Mucosa of descending colon (tissue), 3 donors: ENCODE results near the gene PACRG. TPM values are rescaled to one million over a fixed set of nuclear protein-coding genes. Genes with fewer than 3 reads are reported as not detected.

Source experiments
- ATAC-seq: fragments of 200-7000 bp; cut with Tn5 transposase; one replicate; pipeline ENCODE4 v1.9.1; 2020; ENCODE audit warnings: mild to moderate bottlenecking, moderate library complexity
- DNase-seq, 3 donors: peaks; one replicate each; pipeline ENCODE4 v3.0.0-alpha.2; 2020
- H3K36me3 ChIP-seq: fragments of 200-600 bp; one replicate; pipeline ENCODE4 v1.8.0; 2021; ENCODE audit warnings: low read depth, mild to moderate bottlenecking
- H3K4me1 ChIP-seq: fragments of 200-600 bp; one replicate; pipeline ENCODE4 v1.8.0; 2021; ENCODE audit warnings: low read depth, mild to moderate bottlenecking
- H3K4me3 ChIP-seq: fragments of 200-600 bp; one replicate; pipeline ENCODE4 v1.8.0; 2021; ENCODE audit warnings: mild to moderate bottlenecking
- H3K9me3 ChIP-seq: fragments of 200-600 bp; one replicate; pipeline ENCODE4 v1.8.0; 2021; ENCODE audit warnings: mild to moderate bottlenecking
- CTCF ChIP-seq: fragments of 200-600 bp; IDR thresholded peaks from one replicate; pipeline ENCODE4 v1.8.0; 2022; ENCODE audit warnings: antibody characterized with exemption, mild to moderate bottlenecking
- intact Hi-C, 2 donors: fragments of 100-400 bp; cut with DNase I in 1 of 2; cut with micrococcal nuclease in 1 of 2; formaldehyde crosslinking; loops; one replicate each; pipeline versions ENCODE4 v1.11.0 to v1.11.1; 2022; cut with DNase I, micrococcal nuclease
- total RNA-seq, 3 donors: library from RNA; stranded (reverse); fragmentation: NEBNext Ultra II Directional in 2 of 3; extraction: Animal tissue kit (Norgen Biotek cat#: 25700) in 2 of 3; gene quantifications; one replicate each; pipeline versions ENCODE4 v1.2.1 to v1.2.4, GENCODE V29; 2021 to 2023
- donor health status: DM: no; HTN: no; CAD: no; lungs with moderate emphysema.
- donor health status: DM: no; HTN: no; CAD: no.
- donor health status: DM: no; HTN: yes; CAD: no.

Gene PACRG
- total RNA-seq, 3 donors from 2014 or later, result 1.1 to 1.5 (median 1.3) TPM

DNA sequence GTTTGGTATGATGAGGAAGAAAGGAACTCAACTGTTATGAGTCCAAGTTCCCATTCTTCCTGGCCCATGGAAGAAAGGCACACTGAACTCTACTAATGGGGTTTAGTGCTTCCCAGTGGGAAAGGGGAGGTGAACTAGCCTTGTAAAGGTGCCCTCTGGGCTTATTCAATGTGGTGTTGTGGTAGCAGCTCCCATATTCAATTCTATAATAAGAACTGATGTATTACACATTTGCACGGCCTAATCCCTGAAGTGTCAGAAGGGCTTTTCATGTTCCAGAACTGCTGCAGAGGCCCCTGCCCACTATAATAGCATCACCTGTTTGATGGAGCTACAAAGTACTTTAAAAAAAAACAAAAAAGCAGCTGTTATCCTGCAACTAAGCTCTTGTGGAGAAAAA is 17.4 kb upstream of the PACRG start:
- no peak for TF ChIP-seq CTCF
- intact Hi-C loops, result no loop called here
- DNase-seq (no peak), ATAC-seq (no peak)
- Histone ChIP-seq H3K36me3 (no peaks in the 10 kb centered on the region), H3K4me1 (no peaks in the 10 kb centered on the region), H3K4me3 (no peak overlapping the region), H3K9me3 (no peaks in the 10 kb centered on the region)

GRCh38 chr6:162710936-162711335 is 16.8 kb upstream of the PACRG start:
- Histone ChIP-seq H3K9me3 (no peaks in the 10 kb centered on the region), H3K36me3 (no peaks in the 10 kb centered on the region), H3K4me3 (no peak overlapping the region), H3K4me1 (no peaks in the 10 kb centered on the region)
- TF ChIP-seq CTCF, result no peak
- intact Hi-C loops, result no loop called here
- DNase-seq (no peak), ATAC-seq (no peak)

GRCh38 chr6:162711376-162711775 is 16.4 kb upstream of the PACRG start:
- intact Hi-C loops, result no loop called here
- TF ChIP-seq CTCF, result no peak
- ATAC-seq (no peak), DNase-seq (no peak)
- no peaks in the 10 kb centered on the region for H3K9me3 ChIP-seq
- H3K36me3 ChIP-seq, result no peaks in the 10 kb centered on the region
- no peak overlapping the region for H3K4me3 ChIP-seq
- no peaks in the 10 kb centered on the region for H3K4me1 ChIP-seq

GRCh38 chr6:162712694-162713093 is 15.1 kb upstream of the PACRG start:
- Histone ChIP-seq H3K4me3 (no peak overlapping the region), H3K4me1 (no peaks in the 10 kb centered on the region), H3K9me3 (peaks cover 2% of the 10 kb centered on the region), H3K36me3 (no peaks in the 10 kb centered on the region)
- no peak for TF ChIP-seq CTCF
- intact Hi-C loops, result no loop called here
- no peak for DNase-seq
- ATAC-seq, result no peak

DNA sequence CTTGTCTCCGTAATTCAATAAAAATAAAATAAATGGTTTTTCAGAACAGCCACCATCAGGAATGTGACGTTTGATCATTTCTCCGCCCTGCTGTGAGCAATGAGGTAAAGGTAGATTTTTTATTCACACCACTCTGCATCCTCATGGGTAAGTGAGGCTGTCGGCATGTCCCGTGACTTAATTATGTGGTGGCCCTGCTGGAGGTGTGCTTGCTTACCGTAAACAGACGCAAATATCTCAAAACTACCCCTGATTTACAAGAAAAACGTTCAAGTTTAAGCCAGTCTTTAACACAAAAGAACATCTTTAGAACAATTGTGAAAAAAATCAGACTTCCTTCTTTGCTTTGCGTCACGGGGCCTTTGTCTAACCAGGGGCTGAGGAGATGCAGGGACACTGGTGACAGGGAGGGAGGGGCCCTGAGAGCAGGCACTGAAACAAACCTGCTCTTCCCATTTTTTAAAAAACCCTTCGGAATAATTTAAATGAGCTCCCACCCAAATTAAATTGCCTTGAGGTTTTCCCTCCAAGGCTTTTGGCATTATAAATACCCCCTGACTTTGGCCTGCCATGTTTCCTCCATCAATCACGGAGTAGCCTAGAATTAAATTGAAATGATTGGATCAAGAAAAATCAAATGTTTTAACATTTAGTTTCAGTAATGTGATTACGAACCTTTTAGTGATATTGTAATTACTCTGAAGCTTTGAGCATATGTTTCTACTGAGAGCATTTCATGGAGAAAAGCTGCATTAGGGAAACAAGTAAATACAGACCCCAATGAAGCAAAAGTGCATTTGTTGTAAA is 13.6 kb upstream of the PACRG start:
- TF ChIP-seq CTCF, result no peak
- intact Hi-C loops, result no loop called here
- Histone ChIP-seq H3K4me1 (no peaks in the 10 kb centered on the region), H3K36me3 (no peaks in the 10 kb centered on the region), H3K9me3 (peaks cover 2% of the 10 kb centered on the region), H3K4me3 (no peak overlapping the region)
- DNase-seq, result no peak
- no peak for ATAC-seq
